ENCODE measurements around the gene NCOR1. TPM values are rescaled to one million over a fixed set of nuclear protein-coding genes. Genes with fewer than 3 reads are reported as not detected.

The NCOR1 gene
- total and polyA plus RNA-seq, 10 of the 15 experiments (the other 5 are each of a cell fraction or from before 2014, with no cell fraction given) = 34.5 to 135 (median 82.9) TPM

DNA sequence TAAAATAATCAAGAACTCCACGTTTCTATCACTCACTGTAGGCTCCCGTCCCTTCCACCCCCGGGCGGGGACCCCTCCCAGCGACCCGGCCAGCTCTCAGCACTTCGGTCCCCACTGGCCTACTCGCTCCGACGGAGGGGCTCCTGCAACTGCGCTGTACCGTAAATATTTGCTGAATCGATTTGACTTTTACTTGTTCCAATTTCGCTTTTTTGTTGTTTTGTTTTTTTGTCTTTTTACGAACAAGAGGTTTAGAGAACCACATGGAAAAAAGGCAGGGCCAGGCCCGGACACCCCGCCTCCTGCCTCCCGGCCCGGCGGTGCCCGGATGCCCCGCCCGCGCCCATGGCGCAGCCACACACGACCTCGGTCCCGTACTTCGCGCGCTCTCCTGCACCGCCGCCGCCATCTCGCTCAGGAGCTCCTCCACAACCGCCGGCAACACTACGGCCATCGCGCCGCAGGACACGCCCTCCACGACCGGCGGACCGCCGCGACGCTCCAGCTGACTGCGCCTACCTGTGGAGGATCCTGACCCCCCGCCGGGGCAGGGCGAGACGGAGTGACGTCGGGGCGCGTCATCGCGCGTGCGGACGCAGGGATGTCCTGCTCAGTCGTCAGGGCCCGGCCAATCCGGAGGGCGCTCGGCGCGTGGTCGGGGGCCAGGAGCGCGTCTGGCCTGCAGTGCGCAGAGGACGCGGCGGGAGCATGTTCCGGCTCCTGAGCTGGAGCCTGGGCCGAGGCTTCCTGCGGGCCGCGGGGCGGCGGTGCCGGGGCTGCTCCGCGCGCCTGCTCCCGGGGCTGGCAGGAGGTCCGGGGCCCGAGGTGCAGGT is 216.0 kb downstream of the NCOR1 start, which contains the start of the genes TTC19 and ZSWIM7 (continued):
- TF ChIP-seq REST (IDR thresholded peaks at IDR 0.05; ENCODE audit: low read depth, low read length) (no peak), GATAD2B (conservative IDR thresholded peaks at IDR 0.05; ENCODE audit: low read depth) (peak; percentile 83), BACH1 (IDR thresholded peaks at IDR 0.05; ENCODE audit: borderline replicate concordance) (peak; percentile 75; the same call in 1 of the 2 replicates), HDAC6 (IDR thresholded peaks at IDR 0.05; ENCODE audit: unreplicated experiment) (no peak), WRNIP1 (IDR thresholded peaks at IDR 0.05; ENCODE audit: borderline replicate concordance, low read depth, low read length) (no peak), MEF2A (IDR thresholded peaks at IDR 0.05; ENCODE audit: insufficient read depth, low read depth, low read length) (no peak), LARP7 (IDR thresholded peaks at IDR 0.05) (peak; percentile 87; the same call in 1 of the 2 replicates), TBL1XR1 (IDR thresholded peaks at IDR 0.05; ENCODE audit: low read depth, low read length) (0 out of 2 replicates have a peak, but pooled peaks have one; percentile 32), BCL3 (IDR thresholded peaks at IDR 0.05; ENCODE audit: borderline replicate concordance, insufficient read depth, low read depth, low read length, poor library complexity, severe bottlenecking) (peak; percentile 39), MYC (IDR thresholded peaks at IDR 0.05; ENCODE audit: insufficient read depth, insufficient read length, insufficient replicate concordance, low read length, severe bottlenecking) (peak; percentile 69), SP1 (IDR thresholded peaks at IDR 0.05; ENCODE audit: low read depth, low read length) (peak; percentile 35), ZNF207 (IDR thresholded peaks at IDR 0.05; ENCODE audit: borderline replicate concordance) (peak; percentile 40; the same call in 1 of the 2 replicates), GABPA (IDR thresholded peaks at IDR 0.05; ENCODE audit: low read depth) (no peak), IRF5 (IDR thresholded peaks at IDR 0.05; ENCODE audit: borderline replicate concordance) (no peak), PBX3 (IDR thresholded peaks at IDR 0.05; ENCODE audit: insufficient replicate concordance, low read depth, low read length) (peak; percentile 42), JUND (IDR thresholded peaks at IDR 0.05; ENCODE audit: low read depth, low read length) (no peak), IKZF1 (conservative IDR thresholded peaks at IDR 0.05) (peak; percentile 85)

All from GM12878 (cell line).